HG02610 (cell line): ENCODE results near the gene PRSS37.
"Not testable (repeated sequence)": the region's sequence is repeated elsewhere in the genome, so short reads cannot be mapped to it uniquely, and the experiment has no call there.

Experiments
- ATAC-seq: cut with Tn5 transposase; IDR thresholded peaks from one replicate; pipeline ENCODE4 v1.9.1; 2021; ENCODE audit warnings: mild to moderate bottlenecking, moderate library complexity; ENCODE audit not compliant: unreplicated experiment

Gene PRSS37

DNA sequence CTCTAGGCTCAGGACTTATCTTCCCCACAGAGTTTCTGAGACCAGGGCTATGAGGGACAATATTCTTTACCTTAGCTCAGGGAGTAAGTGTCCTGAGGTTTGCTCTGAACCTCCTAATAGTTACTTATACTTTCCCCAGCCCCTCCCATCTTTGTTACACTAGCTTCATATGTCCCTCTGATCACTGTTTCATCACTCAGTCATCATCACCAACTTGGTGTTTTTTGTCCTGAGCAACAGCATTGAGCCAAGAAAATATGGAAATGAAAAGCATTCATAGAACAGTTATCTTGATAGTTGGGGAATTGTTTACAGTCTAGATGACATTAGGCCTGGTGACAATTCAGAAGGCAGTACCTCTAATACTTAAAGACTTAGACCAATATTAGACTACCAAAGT, at the start of gene PRSS37:
Gene PRSS37, minus strand, starts transcription at position 101 of the 400 bp plus-strand sequence. CDS start 436 bp downstream, outside the sequence.
- no peak for ATAC-seq

- ATAC-seq, result no peak
These were observed 48.0 kb upstream of the PRSS37 start for GRCh38 chr7:141889321-141889720.

DNA sequence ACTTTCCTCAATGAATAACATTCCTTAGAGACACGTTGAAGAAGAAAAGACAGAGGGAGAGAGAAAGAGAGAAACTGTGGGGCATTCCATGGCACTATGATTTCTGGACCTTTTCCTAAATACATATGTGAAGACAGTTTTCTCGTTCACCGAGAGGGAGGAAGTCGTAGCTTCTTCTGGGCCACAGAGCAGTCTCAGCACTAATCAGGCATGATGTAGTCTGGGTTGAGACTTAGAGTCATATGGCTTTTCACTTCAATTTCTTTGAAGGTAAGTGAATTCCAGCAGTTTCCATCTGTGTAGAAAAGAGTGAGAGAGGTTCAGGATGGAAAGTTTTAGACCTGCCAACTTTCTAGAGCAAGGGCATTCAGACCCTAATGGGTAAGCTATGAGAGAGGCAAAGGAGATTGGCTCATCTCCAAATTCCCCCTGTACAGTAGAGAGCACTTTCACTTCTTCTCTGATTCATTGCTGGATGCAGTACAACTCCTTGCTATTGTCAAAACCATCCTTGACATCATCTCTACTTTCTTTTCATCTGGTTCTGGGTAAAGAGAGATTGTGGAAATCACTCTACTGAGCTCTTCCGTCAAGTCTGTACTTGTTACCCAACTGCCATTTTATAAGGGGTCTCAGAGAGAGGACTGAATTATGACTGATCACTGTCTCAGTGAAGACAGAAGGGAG, 43.4 kb upstream of the PRSS37 start:
- ATAC-seq, result peak; percentile 95

- no peak for ATAC-seq
These were observed 39.7 kb upstream of the PRSS37 start for GRCh38 chr7:141880960-141881359.

GRCh38 chr7:141877365-141877764, 36.1 kb upstream of the PRSS37 start:
- ATAC-seq, result no peak

GRCh38 chr7:141876371-141876770, 35.1 kb upstream of the PRSS37 start:
- ATAC-seq, result no peak

GRCh38 chr7:141875453-141875852, 34.2 kb upstream of the PRSS37 start:
- ATAC-seq, result no peak

- no peak for ATAC-seq
These were observed 33.5 kb upstream of the PRSS37 start for GRCh38 chr7:141874787-141875186.

DNA sequence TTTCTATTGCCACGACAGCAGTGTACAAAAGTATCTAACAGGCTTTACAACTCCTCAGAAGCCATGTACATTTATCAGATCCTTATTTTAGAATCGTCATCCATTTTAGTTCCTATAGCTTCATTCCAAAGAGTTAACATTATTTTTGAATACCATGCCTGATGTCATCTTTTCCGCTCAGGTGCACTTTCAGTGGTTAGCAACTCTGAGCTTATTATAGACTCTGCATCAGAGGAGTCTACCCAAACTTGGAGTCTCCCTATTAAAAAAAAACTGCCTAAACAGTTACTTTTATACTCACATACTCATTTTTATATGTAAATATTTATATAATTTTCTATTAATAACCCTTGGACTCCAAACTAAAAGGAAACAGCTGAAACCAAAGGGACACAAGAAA, 31.6 kb upstream of the PRSS37 start:
- ATAC-seq, result no peak

DNA sequence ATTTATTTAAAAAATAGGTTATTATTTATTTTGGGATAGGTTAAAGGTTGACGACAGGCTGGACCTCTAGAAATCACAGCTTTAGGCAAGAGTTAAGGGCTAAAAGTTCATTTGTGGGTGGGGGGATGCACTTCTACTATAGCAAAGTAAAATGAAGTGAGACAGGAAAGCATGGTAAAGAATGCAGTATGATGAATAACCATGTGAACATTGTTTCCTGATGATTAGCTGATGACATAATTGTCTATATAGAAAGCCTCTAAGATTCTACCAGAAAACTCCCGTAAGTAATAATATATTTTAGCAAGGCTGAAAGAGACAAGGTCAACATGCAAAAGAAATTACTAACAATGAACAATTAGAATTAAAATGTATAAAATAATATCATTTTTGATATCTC, 25.7 kb upstream of the PRSS37 start:
- no peak for ATAC-seq

GRCh38 chr7:141864765-141865447, 23.6 kb upstream of the PRSS37 start:
- ATAC-seq, result peak; percentile 62

DNA sequence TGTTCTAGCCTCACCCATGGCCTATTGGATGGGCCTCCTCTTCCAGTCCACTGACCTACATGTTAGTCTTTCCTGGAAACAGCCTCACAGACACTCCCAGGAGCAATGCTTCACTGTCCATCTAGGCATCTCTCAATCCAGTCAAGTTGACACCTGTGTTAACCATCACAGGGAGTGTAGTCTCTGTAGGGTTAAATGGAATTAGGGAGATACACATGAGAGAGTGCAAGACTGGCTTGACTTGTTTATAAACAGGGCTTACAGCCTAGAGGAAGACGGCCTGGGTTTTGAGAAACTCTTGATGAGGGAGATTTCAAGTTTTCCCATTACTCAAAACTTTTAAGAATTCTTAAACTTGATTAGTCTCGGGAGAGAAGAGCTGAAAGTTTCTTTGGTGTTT, 18.9 kb upstream of the PRSS37 start:
- ATAC-seq, result no peak

DNA sequence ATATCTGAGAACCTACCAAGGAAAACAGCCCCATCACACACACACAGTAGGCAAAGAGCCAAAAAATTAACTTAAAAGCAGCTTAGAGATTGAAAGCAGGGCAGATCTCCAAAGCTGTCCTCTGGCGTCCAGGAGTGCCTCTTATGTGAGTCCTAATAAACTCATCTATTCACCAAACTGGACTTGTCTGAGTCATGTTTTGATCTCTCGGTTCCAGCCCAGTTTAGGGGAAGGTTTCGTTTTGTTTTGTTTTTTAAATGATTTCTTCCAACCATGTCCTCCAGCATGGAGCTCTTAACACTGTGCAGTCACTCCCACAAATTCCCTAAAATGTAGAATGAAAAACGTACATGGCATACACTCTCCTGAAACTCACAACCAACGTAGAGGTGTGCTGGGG, 6.7 kb upstream of the PRSS37 start:
- no peak for ATAC-seq

GRCh38 chr7:141844256-141844655, 3.0 kb upstream of the PRSS37 start:
- no peak for ATAC-seq

DNA sequence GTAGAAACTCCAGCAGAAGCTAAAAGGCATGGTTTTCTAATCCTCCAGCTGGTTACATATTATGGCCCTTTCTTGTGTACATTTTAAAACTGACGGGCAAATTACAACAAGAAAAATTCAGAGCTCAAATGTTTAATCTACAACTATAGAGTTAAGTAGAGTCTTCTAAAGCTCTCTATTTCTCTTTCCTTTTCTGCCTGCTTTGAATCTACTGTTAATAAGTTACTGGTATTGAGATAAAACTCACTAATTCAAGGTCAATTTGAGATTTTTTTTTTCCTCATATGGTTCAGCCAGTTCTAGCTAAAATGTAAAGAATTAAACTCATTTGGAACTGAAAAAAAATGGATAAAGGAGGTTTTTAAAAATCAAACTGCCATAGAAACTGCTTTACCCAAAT, 1.6 kb upstream of the PRSS37 start:
- ATAC-seq, result no peak

GRCh38 chr7:141840708-141841107, 577 bp downstream of the PRSS37 start:
- no peak for ATAC-seq

DNA sequence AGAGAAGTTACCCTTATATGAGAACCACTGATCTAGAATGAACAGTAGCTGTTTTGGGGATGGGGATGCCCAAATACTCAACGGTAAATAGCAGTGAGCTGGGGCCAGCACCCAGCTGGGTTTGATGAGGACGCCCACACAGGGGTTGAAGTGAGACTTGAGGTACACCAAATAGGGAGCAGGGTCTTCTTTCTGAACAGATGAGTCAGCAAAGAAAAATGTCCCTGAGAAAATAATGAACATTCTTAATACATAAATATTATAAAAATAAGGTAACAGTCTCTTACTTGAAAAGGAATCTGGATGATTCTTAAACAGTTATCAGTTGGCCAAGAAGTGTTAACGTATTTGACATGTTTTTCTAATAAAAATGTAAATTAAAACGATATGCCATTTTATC, 2.0 kb downstream of the PRSS37 start:
- no peak for ATAC-seq

- no peak for ATAC-seq
These were observed 2.7 kb downstream of the PRSS37 start for GRCh38 chr7:141838581-141838980.

DNA sequence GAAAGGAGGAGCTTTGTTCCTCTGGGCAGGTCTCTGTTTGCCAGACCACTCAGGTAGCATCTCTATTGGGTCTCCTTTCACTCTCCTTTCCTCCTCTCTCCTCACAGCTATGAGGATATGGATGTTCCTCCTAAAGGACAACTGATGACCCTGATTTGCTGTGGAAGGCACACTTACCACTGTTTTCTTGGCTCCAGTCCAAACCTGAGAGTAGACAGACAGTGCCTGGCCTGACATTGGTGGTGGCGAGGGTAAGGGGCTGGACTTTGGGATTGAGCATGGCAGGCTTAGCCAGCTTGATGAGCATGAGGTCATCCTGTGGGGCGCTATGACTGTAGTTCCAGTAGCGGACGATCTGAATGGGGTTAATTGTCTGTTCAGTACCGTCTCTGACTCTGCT, 3.6 kb downstream of the PRSS37 start:
- ATAC-seq, result no peak

DNA sequence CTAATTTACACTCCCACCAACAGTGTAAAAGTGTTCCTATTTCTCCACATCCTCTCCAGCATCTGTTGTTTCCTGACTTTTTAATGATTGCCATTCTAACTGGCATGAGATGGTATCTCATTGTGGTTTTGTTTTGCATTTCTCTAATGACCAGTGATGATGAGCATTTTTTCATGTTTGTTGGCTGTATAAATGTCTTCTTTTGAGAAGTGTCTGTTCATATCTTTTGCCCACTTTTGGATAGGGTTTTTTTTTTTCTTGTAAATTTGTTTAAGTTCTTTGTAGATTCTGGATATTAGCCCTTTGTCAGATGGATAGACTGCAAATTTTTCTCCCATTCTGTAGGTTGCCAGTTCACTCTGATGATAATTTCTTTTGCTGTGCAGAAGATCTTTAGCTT, 18.9 kb downstream of the PRSS37 start:
- ATAC-seq, result not testable (repeated sequence)

GRCh38 chr7:141820067-141820466, 21.2 kb downstream of the PRSS37 start:
- ATAC-seq, result no peak

GRCh38 chr7:141792526-141792925, 48.8 kb downstream of the PRSS37 start:
- ATAC-seq, result no peak

DNA sequence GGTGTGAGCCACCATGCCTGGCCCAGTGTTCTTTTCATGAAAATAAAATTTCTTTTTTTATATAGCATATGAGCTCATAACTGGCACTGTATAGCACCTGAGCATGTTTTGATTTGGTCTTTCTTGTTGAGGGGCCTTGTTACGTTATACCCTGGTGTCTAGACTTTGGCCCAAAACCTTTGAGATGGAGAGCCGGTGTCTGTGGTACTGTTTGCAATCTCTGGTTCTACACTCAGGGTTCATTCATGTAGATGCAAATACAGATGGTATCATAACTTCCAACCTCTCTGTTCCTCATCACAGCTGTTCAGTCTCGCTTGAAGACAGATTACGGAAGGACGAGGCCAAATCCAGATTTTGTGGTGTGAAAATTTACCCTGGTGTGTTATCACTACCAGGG, 51.4 kb downstream of the PRSS37 start, which contains the start of gene TAS2R5:
Gene TAS2R5, plus strand, starts transcription at position 301 of the 400 bp plus-strand sequence. CDS start 145 bp downstream, outside the sequence.
- ATAC-seq, result no peak
